GM19463 (cell line): Measurements from ENCODE around the gene BCL7C.
"Not testable (repeated sequence)": the region's sequence is repeated elsewhere in the genome, so short reads cannot be mapped to it uniquely, and the experiment has no call there.

ENCODE experiments used
- ATAC-seq: cut with Tn5 transposase; IDR thresholded peaks from one replicate; pipeline ENCODE4 v1.9.1; 2021; ENCODE audit warnings: mild to moderate bottlenecking, moderate library complexity; ENCODE audit not compliant: unreplicated experiment

Gene BCL7C

GRCh38 chr16:30893744-30894539 is at the start of gene BCL7C:
Gene BCL7C, minus strand, starts transcription at chr16:30894077. Its CDS starts 133 bp downstream, at chr16:30893944.
- peak; percentile 78 for ATAC-seq

GRCh38 chr16:30942426-30942806 is 48.5 kb upstream of the BCL7C start:
- no peak for ATAC-seq

DNA sequence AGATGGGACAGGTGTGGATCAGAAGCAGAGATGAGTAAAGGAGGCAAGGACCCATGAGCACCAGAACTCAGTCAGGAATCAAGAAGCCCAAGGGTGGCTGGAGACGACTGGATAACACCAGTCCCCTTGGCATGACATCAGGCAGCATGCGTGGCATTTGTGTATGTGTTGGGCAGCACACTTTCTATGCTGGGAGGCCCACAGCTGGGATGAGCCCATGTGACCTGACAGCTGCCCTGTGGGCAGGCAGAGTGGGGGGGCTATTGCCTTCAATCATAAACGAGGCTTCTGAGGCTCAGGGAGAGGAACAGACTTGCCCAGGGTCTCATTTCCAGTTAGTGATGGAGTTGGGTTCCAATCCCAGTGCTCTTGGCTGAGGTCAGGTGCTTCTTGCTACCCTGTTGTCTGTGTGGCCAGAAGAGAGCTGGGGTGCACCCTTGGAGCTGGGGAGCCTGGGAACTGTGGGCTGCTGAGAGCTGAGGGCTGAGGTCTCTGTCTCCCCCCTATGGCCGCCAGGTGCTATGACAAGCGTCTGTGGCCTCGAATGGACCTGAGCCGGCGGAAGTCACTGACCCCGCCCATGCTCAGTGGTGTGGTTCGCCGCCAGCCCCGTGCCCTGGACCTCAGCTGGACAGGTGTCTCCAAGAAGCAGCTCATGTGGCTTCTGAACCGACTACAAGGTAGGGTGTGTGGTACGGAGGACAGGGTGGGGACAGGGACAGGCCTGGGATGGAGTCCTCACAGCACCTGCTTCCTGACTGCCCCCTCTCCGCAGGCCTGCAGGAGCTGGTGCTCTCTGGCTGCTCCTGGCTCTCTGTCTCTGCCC is 47.9 kb upstream of the BCL7C start:
- peak; percentile 95 for ATAC-seq

GRCh38 chr16:30939571-30939970 is 45.7 kb upstream of the BCL7C start:
- not testable (repeated sequence) for ATAC-seq

DNA sequence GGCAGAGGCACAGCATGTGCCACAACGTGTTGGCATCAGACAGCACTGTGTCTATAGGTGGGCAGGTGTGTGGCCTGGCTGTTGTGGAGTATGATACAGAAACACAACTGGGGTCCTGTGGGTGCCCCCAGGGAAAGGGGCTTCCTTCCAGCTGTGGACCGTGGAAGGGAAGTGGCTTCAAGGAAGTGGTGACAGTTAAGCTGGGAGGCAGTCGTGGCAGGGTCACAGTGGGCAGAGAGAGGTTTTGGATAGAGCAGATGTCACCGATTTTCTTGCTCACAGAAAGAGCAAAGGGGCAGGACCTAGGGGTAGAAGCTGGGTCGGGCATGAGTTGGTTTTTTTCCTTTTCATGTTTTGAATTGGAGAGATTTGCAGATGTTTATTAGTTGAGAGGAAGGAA is 43.8 kb upstream of the BCL7C start:
- ATAC-seq = no peak

GRCh38 chr16:30934827-30935557 is 41.1 kb upstream of the BCL7C start:
- no peak for ATAC-seq

DNA sequence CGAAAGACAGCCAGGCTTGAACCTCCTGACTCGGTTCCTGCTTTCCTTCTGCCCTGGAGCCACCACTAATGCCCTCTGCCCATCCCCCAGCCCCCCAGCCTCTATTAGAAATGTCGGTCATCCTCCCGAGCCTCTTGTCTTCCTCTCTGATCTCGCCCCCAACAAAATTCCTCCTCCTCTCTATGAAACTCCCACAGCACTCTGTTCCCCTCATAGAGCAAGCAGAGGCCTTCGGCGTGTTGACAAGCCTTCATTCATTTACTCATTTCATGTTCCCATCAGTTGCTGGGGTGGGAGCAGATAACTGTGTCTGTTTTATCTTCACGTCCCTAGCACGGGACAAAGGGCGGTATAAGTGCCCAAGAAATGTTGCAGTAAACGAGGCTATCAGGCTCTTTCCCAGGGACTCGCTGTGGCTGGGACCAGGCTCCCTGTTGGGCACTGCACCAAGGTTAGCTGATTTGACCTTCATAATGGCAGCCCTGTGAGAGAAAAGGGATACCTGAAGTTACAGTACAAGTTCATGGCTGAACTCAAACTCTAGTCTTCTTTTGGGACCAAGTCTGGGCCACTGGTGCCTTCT is 37.3 kb upstream of the BCL7C start:
- ATAC-seq = no peak

GRCh38 chr16:30930160-30930571 is 36.3 kb upstream of the BCL7C start:
- ATAC-seq = no peak

GRCh38 chr16:30929167-30929566 is 35.3 kb upstream of the BCL7C start:
- no peak for ATAC-seq

GRCh38 chr16:30928390-30928789 is 34.5 kb upstream of the BCL7C start:
- ATAC-seq = no peak

- no peak for ATAC-seq
Observed at GRCh38 chr16:30927789-30928378, 34.0 kb upstream of the BCL7C start.

- no peak for ATAC-seq
Observed at GRCh38 chr16:30926937-30927788, 33.3 kb upstream of the BCL7C start.

DNA sequence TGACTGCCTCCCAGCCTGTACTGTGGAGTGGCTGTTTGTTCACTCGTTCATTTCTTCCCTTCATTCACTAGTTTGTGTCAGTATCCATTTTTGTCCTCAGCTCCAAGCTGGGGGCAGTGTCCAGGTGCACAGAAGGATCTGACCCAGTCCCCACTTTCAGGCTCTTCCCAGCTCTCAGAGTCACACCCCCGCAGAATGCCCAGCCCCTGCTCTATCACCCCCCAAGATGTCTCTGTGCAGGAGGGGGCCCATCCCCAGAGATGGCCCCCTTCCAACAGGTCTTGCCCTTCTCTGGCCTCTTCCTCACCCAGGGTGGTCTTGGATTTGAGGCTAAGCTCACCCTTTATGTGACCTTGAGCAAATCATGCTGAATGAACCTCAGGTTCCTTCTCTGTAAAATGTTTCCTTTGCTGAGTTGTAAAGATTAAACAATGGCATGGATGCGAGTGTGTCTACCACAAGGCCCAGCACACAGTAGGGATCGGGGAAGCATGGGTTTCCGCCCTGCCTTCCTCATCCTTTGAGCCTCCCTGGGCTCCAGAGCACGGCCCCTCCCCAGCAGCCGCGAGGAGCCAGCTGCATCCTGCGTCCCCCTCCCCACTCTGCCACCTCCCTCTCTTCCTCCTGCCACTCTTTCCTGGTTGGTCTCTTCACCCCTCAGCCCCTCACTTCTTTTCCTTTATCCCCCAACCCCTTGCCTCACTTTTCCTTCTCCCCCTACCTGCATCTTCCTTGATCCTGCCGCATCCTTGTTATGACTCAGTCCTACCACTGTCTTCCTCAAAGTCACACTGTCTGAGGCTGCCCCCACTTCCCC is 32.3 kb upstream of the BCL7C start:
- no peak for ATAC-seq

DNA sequence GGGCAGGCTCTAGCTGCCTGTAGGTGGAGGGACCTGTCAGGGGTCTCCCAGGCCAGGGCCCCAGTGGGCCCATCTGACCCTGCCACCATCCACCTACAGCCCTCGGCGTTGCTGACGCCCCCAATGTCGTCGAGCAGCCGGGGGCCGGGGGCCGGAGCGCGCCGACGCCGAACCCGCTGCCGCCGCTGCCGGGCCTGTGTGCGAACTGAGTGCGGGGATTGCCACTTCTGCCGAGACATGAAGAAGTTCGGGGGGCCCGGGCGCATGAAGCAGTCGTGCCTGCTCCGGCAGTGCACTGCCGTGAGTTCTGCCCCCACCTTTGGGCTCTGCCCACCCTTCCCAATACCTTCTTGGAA is 31.7 kb upstream of the BCL7C start:
- ATAC-seq = no peak

GRCh38 chr16:30924913-30925631 is 31.2 kb upstream of the BCL7C start:
- ATAC-seq = no peak

DNA sequence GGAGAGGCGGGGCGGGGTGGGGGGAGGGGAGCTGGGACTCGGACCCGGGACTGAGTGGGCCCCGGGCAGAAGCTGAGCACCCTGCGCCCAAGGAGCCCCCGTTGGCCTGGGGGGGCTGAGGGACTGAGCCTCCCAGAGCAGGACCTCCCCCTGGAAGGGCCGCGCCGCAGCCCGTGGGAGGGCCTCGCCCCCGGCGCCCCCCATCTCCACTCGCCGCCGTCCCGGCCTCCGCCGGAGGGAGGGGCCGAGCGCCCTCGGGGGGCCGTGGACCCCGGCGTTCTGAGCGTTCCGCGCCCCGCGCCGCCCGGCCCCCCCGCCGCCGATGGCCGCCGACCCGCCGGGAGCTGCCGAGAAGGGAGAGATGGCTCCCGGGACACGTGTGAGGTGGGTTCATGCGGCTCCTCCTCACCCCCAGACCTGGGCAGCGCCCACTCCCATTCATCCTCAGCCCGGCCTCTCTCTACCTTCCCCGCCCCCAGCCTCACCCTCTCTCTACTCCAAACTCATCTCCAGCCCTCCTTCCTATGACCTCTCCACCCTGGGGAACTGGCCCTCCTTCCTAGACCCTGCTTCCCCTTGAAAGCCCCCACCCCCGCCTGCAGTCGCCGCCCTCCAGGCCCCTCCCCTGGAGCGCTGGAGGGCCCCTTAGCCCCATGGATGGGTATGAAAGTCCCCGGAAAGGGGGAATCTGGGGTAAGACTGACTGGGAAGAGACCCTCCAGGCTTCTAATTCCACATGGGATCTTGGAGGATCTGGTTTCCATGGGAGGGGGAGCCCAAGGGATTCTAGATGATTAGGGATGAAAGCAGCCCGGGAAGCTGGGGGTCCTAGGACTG is 30.4 kb upstream of the BCL7C start:
- no peak for ATAC-seq

GRCh38 chr16:30923554-30924075 is 29.7 kb upstream of the BCL7C start, which contains the start of gene FBXL19:
Gene FBXL19, plus strand, starts transcription at chr16:30923572. Its CDS starts 2,183 bp downstream, at chr16:30925755.
- no peak for ATAC-seq
